HG03045 (cell line): ENCODE results near the gene CNFN.

Source experiments
- ATAC-seq: cut with Tn5 transposase; IDR thresholded peaks from one replicate; pipeline ENCODE4 v1.9.1; 2021; ENCODE audit warnings: mild to moderate bottlenecking, moderate library complexity; ENCODE audit not compliant: unreplicated experiment

The CNFN gene

DNA sequence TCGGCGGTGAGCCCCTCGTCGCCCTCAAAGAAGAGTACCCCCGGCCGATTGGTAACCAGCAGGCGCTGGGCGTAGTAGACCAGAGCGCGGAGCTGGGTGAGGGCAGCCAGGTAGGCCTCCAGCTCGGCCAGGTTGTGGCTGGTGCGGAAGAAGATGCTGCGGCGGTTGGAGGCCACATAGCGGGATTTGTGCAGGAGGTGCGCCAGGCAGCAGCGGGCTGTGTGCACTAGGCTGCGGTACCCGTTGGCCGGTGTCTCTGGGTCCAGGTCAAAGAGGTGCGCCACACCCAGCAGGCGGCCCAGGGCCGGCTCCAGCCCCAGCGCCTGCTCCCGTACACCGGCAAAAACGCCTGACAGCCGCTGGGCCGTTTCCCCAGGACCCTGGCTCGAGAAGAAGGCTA is 20.3 kb upstream of the CNFN start:
- no peak for ATAC-seq

DNA sequence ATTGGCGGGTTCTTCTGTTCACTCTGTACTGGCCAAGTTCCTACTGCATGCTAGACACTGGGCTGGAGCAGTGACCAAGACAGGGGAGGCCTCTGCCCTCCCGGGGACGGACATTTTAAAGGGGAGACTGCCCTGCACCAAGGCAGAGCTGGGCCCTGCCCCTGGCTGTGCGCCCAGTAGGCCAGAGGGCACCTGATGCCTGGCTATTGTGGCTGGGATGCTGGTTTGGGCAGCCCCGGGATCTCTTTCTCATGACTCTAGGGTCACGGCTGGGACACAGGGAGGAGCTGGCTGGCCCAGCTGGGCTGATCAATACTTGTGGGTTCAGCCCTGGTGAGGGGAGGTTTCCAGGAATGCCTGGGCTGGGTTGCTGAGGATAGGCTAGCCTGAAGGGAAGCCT is 19.4 kb upstream of the CNFN start:
- no peak for ATAC-seq

DNA sequence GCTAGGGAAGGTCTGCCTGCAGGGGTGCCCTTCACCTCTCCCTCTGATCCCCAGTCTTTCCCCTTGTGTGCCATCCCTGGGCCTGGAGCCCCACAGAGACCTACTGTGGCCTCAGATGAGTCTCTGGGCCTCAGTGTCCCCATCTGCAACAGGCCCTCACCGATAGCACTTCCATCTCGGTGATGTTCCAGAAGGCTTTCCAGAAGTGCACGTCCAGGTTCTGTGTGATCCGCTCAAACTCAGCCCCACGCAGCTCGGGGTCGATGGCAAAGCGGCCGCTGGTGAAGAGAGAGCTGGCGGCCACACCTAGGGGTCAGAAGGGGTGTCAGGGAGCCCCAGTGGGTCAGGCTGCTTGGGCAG is 17.7 kb upstream of the CNFN start:
- ATAC-seq, result no peak

GRCh38 chr19:42407085-42407815 is 17.2 kb upstream of the CNFN start:
- no peak for ATAC-seq

DNA sequence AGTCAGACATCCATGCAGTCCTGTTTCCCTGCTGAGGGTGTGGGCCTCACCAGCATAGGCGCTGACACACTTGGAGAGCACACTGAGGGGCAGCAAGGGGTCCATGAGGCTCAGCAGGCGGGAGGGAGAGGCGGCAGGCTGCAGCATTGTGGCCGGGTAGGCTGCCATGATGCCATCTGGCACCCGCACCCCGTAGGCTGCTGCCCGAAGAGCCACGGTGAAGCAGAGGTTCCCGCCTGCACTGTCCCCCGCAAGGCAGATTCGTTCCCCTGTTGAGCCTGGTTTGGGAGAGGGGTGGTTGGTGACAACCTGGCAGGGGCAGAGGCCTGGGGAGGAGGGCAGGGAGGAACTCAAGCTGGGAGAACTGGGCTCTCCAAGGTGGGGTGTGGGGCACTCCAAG is 16.0 kb upstream of the CNFN start:
- ATAC-seq, result no peak

GRCh38 chr19:42403586-42403985 is 13.5 kb upstream of the CNFN start:
- ATAC-seq, result no peak

DNA sequence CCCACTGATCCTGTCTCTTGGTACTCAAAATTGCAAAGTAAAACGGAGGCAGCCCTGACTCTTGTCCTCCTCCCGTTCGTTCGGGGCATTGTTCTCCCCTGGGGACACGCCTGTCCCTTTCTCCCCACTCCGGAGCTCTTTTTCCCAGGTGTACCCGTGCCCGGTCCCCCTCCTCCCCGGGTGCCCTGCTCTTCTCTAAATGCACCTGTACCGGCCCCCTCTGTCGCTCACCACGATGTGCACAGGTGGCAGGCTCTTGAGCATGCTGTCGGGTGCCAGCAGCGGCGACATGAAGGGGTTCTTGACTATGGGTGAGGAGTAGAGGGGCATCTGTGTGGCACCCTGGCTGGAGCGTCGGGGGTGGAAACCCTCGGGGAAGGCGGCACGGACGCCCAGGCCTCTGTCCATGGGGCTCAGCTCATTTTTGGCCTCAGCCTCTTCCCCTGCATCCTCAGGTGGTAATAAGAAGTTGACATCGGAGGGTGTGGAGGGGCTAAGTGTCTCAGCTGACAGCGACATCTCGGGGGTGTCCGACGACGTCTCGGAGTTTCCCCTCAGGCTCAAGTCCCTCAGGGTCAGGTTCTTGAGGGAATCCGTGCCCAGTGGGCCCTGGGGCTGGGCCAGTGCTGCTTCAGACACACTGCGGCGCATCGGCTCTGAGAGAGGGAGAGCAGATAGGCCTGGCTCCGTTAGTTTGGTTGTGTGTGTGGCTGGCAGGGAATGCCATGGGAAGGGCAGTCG is 12.4 kb upstream of the CNFN start:
- no peak for ATAC-seq

- no peak for ATAC-seq
These were observed 11.5 kb upstream of the CNFN start for GRCh38 chr19:42401365-42402303.

GRCh38 chr19:42400404-42400803 is 10.3 kb upstream of the CNFN start:
- ATAC-seq, result no peak

- ATAC-seq, result no peak
These were observed 7.4 kb upstream of the CNFN start for GRCh38 chr19:42397263-42398166.

DNA sequence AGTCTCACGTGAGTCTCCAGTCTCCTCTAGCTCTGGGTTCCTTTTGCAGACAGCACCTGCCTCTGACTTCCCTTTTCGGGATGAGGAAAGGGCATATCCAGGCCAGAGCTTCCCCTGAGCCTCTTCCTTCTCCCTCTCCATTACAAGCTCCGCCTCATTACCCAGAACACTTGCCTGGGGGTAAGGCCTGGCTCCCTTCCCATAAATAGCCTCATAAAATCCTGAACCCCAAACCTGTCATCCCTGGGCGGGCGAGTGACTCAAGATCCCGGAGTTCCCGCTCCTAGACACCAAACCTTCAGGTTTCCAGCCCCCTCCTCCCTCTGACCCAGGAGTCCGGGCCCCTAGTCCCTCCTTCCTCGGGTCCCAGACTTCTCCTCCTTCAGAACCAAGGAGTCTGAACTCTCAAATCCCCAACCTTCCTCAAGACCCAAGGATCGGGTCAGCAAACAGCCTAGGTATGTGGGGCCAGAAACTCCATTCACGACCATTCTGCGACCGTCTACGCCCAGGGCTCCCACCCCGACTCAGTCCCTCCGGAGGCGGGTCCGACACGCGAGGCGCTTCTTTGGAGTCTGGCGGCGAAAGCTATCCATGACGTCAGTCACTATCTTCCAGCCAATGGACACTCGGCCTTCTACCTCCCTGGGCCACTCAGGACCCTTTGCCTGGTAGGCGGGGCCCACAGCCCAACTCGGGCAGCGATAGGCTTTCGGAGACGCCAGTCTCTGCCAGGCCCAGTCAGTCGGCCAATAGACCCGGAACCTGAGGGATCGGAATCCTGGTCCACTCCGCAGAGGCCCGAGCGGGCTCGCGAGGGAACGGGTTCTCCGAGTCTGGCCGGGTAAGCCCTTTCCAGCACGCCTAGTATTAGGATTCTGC is 6.5 kb upstream of the CNFN start:
- ATAC-seq, result peak; percentile 95

DNA sequence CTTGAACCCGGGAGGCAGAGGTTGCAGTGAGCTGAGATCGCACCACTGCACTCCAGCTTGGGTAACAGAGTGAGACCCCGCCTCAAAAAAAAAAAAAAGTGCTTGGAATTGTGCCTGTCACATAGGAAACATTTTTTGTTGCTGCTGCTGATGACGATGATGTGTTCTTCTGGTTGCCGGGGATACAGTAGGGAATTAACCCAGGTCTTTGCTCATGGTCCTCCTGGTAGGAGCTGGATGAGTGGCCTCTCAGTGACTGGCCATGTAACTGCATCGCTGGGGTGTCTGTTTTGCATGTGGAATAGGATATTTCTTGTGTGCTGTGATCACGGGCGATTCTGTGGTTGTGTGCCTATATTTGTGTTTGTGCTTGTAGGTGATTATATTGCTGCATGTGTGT is 4.7 kb upstream of the CNFN start:
- no peak for ATAC-seq

GRCh38 chr19:42392165-42392564 is 2.1 kb upstream of the CNFN start:
- ATAC-seq, result no peak

GRCh38 chr19:42388851-42389489 is 1.1 kb downstream of the CNFN start:
- ATAC-seq, result no peak

GRCh38 chr19:42386974-42387707 is 3.0 kb downstream of the CNFN start:
- ATAC-seq, result no peak

DNA sequence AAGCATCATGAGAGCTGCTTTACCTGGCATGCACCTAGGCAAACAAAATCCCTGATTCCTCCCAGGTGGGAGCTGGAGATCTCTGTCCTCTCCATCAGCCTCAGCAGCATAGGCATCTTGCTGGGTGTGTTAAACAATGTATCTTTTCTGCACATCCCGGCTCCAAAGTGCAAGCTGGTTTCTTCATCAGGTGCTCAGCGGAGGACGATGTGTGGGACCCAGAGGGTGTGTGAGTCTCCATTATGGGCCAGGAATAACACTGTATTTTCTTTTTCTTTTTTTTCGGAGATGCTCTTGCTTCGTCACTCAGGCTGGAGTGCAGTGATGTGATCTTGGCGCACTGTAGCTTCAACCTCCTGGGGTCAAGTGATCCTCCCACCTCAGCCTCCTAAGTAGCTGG is 9.9 kb downstream of the CNFN start:
- ATAC-seq, result no peak

GRCh38 chr19:42378225-42379215 is 11.6 kb downstream of the CNFN start:
- no peak for ATAC-seq
